Measurements from ENCODE around the gene ZNF641.

ZNF641 gene

DNA sequence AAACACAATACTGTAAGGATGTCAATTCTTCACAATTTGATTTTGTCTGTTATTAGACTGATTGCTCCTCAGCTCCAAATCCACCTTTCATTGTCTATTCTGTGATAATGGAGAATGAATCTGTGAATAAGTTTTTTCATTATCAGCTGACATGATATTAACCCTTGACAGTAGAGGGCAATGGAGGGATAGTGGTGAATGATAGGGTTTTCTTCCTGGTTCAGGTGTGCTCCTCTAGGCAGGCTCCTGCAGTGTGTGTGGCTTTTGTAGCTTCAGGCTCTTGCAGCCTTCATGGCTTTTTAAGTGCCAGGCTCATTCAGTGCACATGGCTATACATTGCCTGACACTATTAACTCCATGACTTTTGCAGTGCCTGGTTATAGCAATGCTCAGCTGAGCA, 23.4 kb upstream of the ZNF641 start:
- H2BK12ac ChIP-seq (ENCODE audit: low read length) = no peak overlapping the region
- no peaks in the 10 kb centered on the region for H3K36me3 ChIP-seq (replicated peaks in 1 of 2; ENCODE audit: control insufficient read depth in 2 of 2, insufficient read depth in 2 of 2, low read length in 2 of 2)

DNA sequence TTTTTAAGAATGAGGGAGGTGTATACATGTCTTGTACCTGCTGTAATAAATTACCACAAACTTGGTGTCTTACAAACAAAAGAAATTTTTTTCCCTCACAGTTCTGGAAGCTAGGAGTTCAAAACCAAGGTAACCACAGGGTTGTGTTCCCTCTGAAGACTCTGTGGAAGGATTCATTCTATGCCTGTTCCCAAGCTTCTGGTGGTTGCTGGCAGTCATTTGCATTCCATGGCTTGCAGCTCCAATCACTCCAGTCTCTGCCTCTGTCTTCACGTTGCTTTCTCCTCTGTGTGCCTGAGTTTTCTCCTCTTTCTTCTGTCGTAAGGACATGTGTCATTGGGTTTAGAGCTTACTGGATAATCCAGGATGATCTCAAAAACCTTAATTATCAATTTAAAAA, 15.4 kb upstream of the ZNF641 start:
- Histone ChIP-seq H3K23ac (ENCODE audit: low read depth, low read length, poor library complexity) (no peak overlapping the region), H4K91ac (ENCODE audit: low read depth, low read length, poor library complexity) (no peak overlapping the region), H3K4ac (ENCODE audit: low read length) (no peak overlapping the region), H3K9ac (ENCODE audit: low read depth, low read length, poor library complexity) (no peak overlapping the region), H3K27me3 (ENCODE audit: control insufficient read depth in 3 of 3, insufficient read depth in 3 of 3, low read depth in 1 of 3, low read length in 3 of 3) (no peaks in the 10 kb centered on the region), H2AK5ac (ENCODE audit: low read depth, low read length) (no peak overlapping the region), H3K4me1 (ENCODE audit: control insufficient read depth in 2 of 2, insufficient read depth in 1 of 2, low read depth in 1 of 2, low read length in 2 of 2) (no peaks in the 10 kb centered on the region), H2BK5ac (ENCODE audit: low read length) (no peak overlapping the region), H3K9me3 (replicated peaks in 1 of 2; ENCODE audit: control insufficient read depth in 2 of 2, insufficient read depth in 1 of 2, low read depth in 1 of 2, low read length in 2 of 2) (peaks cover 0 to 14% of the 10 kb centered on the region in 2 donors), H2BK120ac (ENCODE audit: low read depth, low read length) (no peak overlapping the region), H2AFZ (ENCODE audit: low read length) (peak overlapping the region; percentile 3), H3K18ac (ENCODE audit: low read length) (no peak overlapping the region), H3K79me1 (ENCODE audit: low read depth, low read length) (no peaks in the 10 kb centered on the region), H3K36me3 (replicated peaks in 1 of 2; ENCODE audit: control insufficient read depth in 2 of 2, insufficient read depth in 2 of 2, low read length in 2 of 2) (no peaks in the 10 kb centered on the region), H3K14ac (ENCODE audit: low read length) (no peak overlapping the region), H3K4me3 (ENCODE audit: low read length in 2 of 2) (no peak overlapping the region), H2BK12ac (ENCODE audit: low read length) (no peak overlapping the region), H3K4me2 (ENCODE audit: insufficient read depth, low read length, poor library complexity, severe bottlenecking) (no peak overlapping the region), H3K27ac (replicated peaks; ENCODE audit: low read length) (no peak overlapping the region), H2BK15ac (ENCODE audit: low read length) (no peak overlapping the region), H4K8ac (ENCODE audit: low read depth, low read length) (no peak overlapping the region)
- no peak for DNase-seq (ENCODE audit: low spot score)
- no CpG with 5 or more reads among the region's 2 CpGs for WGBS, 2 donors (ENCODE audit: extremely low coverage in 2 of 2, insufficient read length in 2 of 2, insufficient replicate concordance in 1 of 2)

More for the DNA sequence above, 23.4 kb upstream of the ZNF641 start:
- H2BK120ac ChIP-seq (ENCODE audit: low read depth, low read length) = no peak overlapping the region
- no peak overlapping the region for H3K4me2 ChIP-seq (ENCODE audit: insufficient read depth, low read length, poor library complexity, severe bottlenecking)
- no peak overlapping the region for H3K23ac ChIP-seq (ENCODE audit: low read depth, low read length, poor library complexity)
- H3K27ac ChIP-seq (replicated peaks; ENCODE audit: low read length) = no peak overlapping the region
- no peak overlapping the region for H3K9ac ChIP-seq (ENCODE audit: low read depth, low read length, poor library complexity)
- peaks cover 0 to 6% of the 10 kb centered on the region in 2 donors for H3K9me3 ChIP-seq (replicated peaks in 1 of 2; ENCODE audit: control insufficient read depth in 2 of 2, insufficient read depth in 1 of 2, low read depth in 1 of 2, low read length in 2 of 2)
- no peak overlapping the region for H3K4me3 ChIP-seq (ENCODE audit: low read length in 2 of 2)
- H3K27me3 ChIP-seq (ENCODE audit: control insufficient read depth in 3 of 3, insufficient read depth in 3 of 3, low read depth in 1 of 3, low read length in 3 of 3) = no peaks in the 10 kb centered on the region
- H3K14ac ChIP-seq (ENCODE audit: low read length) = no peak overlapping the region
- no peak overlapping the region for H4K8ac ChIP-seq (ENCODE audit: low read depth, low read length)
- no peak overlapping the region for H3K18ac ChIP-seq (ENCODE audit: low read length)
- no peak for DNase-seq (ENCODE audit: low spot score)
- H2AFZ ChIP-seq (ENCODE audit: low read length) = no peak overlapping the region
- H3K4me1 ChIP-seq (ENCODE audit: control insufficient read depth in 2 of 2, insufficient read depth in 1 of 2, low read depth in 1 of 2, low read length in 2 of 2) = no peaks in the 10 kb centered on the region
- no peak overlapping the region for H3K4ac ChIP-seq (ENCODE audit: low read length)
- H2BK5ac ChIP-seq (ENCODE audit: low read length) = no peak overlapping the region
- H3K79me1 ChIP-seq (ENCODE audit: low read depth, low read length) = no peaks in the 10 kb centered on the region
- no peak overlapping the region for H4K91ac ChIP-seq (ENCODE audit: low read depth, low read length, poor library complexity)
- H2BK15ac ChIP-seq (ENCODE audit: low read length) = no peak overlapping the region
- no peak overlapping the region for H2AK5ac ChIP-seq (ENCODE audit: low read depth, low read length)

DNA sequence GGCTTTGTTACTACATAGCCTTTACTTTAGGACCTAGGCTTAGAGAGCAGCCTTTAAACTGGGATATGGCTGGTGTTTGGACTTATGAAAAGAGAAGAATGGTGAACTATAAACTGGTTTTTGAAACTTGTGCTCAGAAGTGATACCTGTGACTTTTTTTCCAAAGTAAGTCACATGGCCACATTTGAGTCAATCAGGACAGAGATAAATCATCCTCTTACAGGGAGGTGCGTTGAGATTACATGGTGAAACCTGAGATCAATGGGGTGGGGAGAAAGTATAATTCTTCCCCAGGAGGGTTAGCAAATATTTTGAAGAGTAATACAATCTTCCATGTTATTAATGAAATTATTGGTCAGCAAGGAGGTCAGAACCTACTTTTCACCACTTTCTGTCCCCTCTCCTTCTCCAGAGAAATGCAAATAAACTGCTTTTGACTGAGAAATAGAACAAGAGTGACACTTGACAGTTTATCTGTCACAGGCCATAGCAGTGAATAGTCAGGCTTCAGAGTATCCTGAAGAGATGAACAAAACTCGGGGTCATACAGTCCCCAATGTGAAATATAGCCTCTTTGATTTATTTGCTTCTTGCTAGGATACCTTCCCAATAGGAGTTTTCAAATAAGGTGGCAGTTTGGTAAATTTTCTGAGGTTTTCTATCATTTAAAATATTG, 11.1 kb upstream of the ZNF641 start:
- Histone ChIP-seq H2BK5ac (ENCODE audit: low read length) (no peak overlapping the region), H3K14ac (ENCODE audit: low read length) (no peak overlapping the region), H3K4me2 (ENCODE audit: insufficient read depth, low read length, poor library complexity, severe bottlenecking) (no peak overlapping the region), H3K9me3 (replicated peaks in 1 of 2; ENCODE audit: control insufficient read depth in 2 of 2, insufficient read depth in 1 of 2, low read depth in 1 of 2, low read length in 2 of 2) (no peaks in the 10 kb centered on the region), H3K4me1 (ENCODE audit: control insufficient read depth in 2 of 2, insufficient read depth in 1 of 2, low read depth in 1 of 2, low read length in 2 of 2) (no peaks in the 10 kb centered on the region), H3K4ac (ENCODE audit: low read length) (no peak overlapping the region), H2AFZ (ENCODE audit: low read length) (no peak overlapping the region), H3K23ac (ENCODE audit: low read depth, low read length, poor library complexity) (no peak overlapping the region), H4K8ac (ENCODE audit: low read depth, low read length) (no peak overlapping the region), H3K9ac (ENCODE audit: low read depth, low read length, poor library complexity) (no peak overlapping the region), H3K27me3 (ENCODE audit: control insufficient read depth in 3 of 3, insufficient read depth in 3 of 3, low read depth in 1 of 3, low read length in 3 of 3) (no peaks in the 10 kb centered on the region), H2BK12ac (ENCODE audit: low read length) (no peak overlapping the region), H3K36me3 (replicated peaks in 1 of 2; ENCODE audit: control insufficient read depth in 2 of 2, insufficient read depth in 2 of 2, low read length in 2 of 2) (no peaks in the 10 kb centered on the region), H3K4me3 (ENCODE audit: low read length in 2 of 2) (no peak overlapping the region), H2AK5ac (ENCODE audit: low read depth, low read length) (no peak overlapping the region), H2BK15ac (ENCODE audit: low read length) (no peak overlapping the region), H2BK120ac (ENCODE audit: low read depth, low read length) (no peak overlapping the region), H4K91ac (ENCODE audit: low read depth, low read length, poor library complexity) (no peak overlapping the region), H3K79me1 (ENCODE audit: low read depth, low read length) (no peaks in the 10 kb centered on the region), H3K18ac (ENCODE audit: low read length) (no peak overlapping the region), H3K27ac (replicated peaks; ENCODE audit: low read length) (no peak overlapping the region)
- WGBS, 2 donors (ENCODE audit: extremely low coverage in 2 of 2, insufficient read length in 2 of 2, insufficient replicate concordance in 1 of 2) = no CpG with 5 or more reads among the region's 2 CpGs
- DNase-seq (ENCODE audit: low spot score) = no peak

DNA sequence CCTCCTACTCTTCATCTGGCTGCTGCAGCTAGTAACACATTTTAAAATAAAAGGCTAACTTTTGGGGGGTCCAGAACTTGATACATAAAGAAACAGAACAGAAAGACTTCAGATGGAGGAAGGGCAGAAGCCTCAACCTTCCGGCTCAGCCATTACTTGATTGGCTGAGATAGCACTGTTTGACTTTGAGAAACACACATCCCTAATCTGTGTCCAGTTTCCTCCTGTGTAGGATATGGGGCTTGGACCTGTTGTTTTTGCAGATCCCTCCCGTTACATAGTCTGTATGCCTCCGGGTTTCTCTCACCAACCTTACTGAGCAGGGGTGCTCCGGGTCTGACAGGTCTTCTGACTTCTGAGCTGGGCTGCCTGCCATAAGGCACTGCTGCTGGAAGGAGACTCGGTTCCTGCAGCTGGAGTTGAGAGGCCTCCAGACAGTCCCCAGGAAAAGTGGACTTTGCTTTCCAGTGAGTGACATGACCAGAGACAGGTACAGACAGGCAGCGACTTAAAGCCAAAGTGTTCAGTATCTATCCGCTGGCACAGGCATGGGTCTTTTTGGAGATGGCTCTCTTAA, 8.3 kb upstream of the ZNF641 start:
- H3K9ac ChIP-seq (ENCODE audit: low read depth, low read length, poor library complexity) = no peak overlapping the region
- no peak overlapping the region for H2AK5ac ChIP-seq (ENCODE audit: low read depth, low read length)
- H2BK15ac ChIP-seq (ENCODE audit: low read length) = no peak overlapping the region
- H3K4me1 ChIP-seq (ENCODE audit: control insufficient read depth in 2 of 2, insufficient read depth in 1 of 2, low read depth in 1 of 2, low read length in 2 of 2) = no peaks in the 10 kb centered on the region
- no peaks in the 10 kb centered on the region for H3K79me1 ChIP-seq (ENCODE audit: low read depth, low read length)
- WGBS, 2 donors (ENCODE audit: extremely low coverage in 2 of 2, insufficient read length in 2 of 2, insufficient replicate concordance in 1 of 2) = no CpG with 5 or more reads among the region's 7 CpGs
- no peak overlapping the region for H3K4me2 ChIP-seq (ENCODE audit: insufficient read depth, low read length, poor library complexity, severe bottlenecking)
- no peak overlapping the region for H3K4me3 ChIP-seq (ENCODE audit: low read length in 2 of 2)
- no peak overlapping the region for H2AFZ ChIP-seq (ENCODE audit: low read length)
- H3K9me3 ChIP-seq (replicated peaks in 1 of 2; ENCODE audit: control insufficient read depth in 2 of 2, insufficient read depth in 1 of 2, low read depth in 1 of 2, low read length in 2 of 2) = no peaks in the 10 kb centered on the region
- no peak overlapping the region for H3K23ac ChIP-seq (ENCODE audit: low read depth, low read length, poor library complexity)
- H2BK12ac ChIP-seq (ENCODE audit: low read length) = no peak overlapping the region
- no peak overlapping the region for H4K8ac ChIP-seq (ENCODE audit: low read depth, low read length)
- H2BK120ac ChIP-seq (ENCODE audit: low read depth, low read length) = no peak overlapping the region
- H3K14ac ChIP-seq (ENCODE audit: low read length) = no peak overlapping the region
- no peaks in the 10 kb centered on the region for H3K27me3 ChIP-seq (ENCODE audit: control insufficient read depth in 3 of 3, insufficient read depth in 3 of 3, low read depth in 1 of 3, low read length in 3 of 3)
- H3K18ac ChIP-seq (ENCODE audit: low read length) = no peak overlapping the region
- H3K36me3 ChIP-seq (replicated peaks in 1 of 2; ENCODE audit: control insufficient read depth in 2 of 2, insufficient read depth in 2 of 2, low read length in 2 of 2) = no peaks in the 10 kb centered on the region
- H2BK5ac ChIP-seq (ENCODE audit: low read length) = no peak overlapping the region
- no peak overlapping the region for H4K91ac ChIP-seq (ENCODE audit: low read depth, low read length, poor library complexity)
- H3K4ac ChIP-seq (ENCODE audit: low read length) = no peak overlapping the region
- DNase-seq (ENCODE audit: low spot score) = no peak
- no peak overlapping the region for H3K27ac ChIP-seq (replicated peaks; ENCODE audit: low read length)
